ENCODE results near the gene WSB1. TPM values are rescaled to one million over a fixed set of nuclear protein-coding genes. Genes with fewer than 3 reads are reported as not detected.

The WSB1 gene
- total and polyA plus RNA-seq, 2 of the 8 experiments (the other 6 are each of a cell fraction or from before 2014, with no cell fraction given): 113 to 140 TPM

GRCh38 chr17:27293359-27293897 lies 486 bp upstream of the WSB1 start:
- Histone ChIP-seq H3K23me2 (ENCODE audit: low read depth, low read length) (no peaks in the 10 kb centered on the region; the same call in 1 of the 2 replicates), H2BK20ac (ENCODE audit: low read length) (0 out of 2 replicates have a peak overlapping the region, but pooled peaks have one; percentile 57), H3K14ac (ENCODE audit: insufficient read length) (no peak overlapping the region), H3K9me3 (ENCODE audit: insufficient read depth in 2 of 2, low read depth in 1 of 2, low read length in 1 of 2) (no peaks in the 10 kb centered on the region), H3K9ac (replicated peaks in 1 of 4; ENCODE audit: extremely low read depth in 1 of 4, low read depth in 3 of 4, low read length in 3 of 4) (peak overlapping the region in 3 of 4 experiments; percentile 0 to 34 (median 28); a peak in 4 of 7 replicates), H2BK5ac (ENCODE audit: low read depth, low read length) (no peak overlapping the region; the same call in 1 of the 2 replicates), H3K23ac (ENCODE audit: insufficient read length) (no peak overlapping the region), H3K4me3 (ENCODE audit: extremely low read depth in 1 of 4, insufficient read depth in 2 of 4, low read depth in 3 of 4, low read length in 4 of 4) (peak overlapping the region; percentile 96 to 100 (median 99); a peak in 4 of 8 replicates), H3K18ac (ENCODE audit: extremely low read depth, low read length) (peak overlapping the region; percentile 80; the same call in 1 of the 2 replicates), H2AFZ (ENCODE audit: low read length) (0 out of 2 replicates have a peak overlapping the region, but pooled peaks have one; percentile 79), H2BK120ac (replicated peaks; ENCODE audit: low read depth, low read length) (no peak overlapping the region), H3K27ac (ENCODE audit: low read depth, low read length) (peak overlapping the region; percentile 46), H2BK12ac (ENCODE audit: low read depth, low read length) (peak overlapping the region; percentile 91), H4K5ac (ENCODE audit: insufficient read length, low read depth, low read length) (peak overlapping the region; percentile 27), H4K20me1 (replicated peaks in 1 of 2; ENCODE audit: control insufficient read depth in 1 of 2, insufficient read depth in 2 of 2, low read length in 2 of 2) (peaks cover 0 to 7% of the 10 kb centered on the region in 2 experiments), H3K4me1 (replicated peaks in 1 of 4; ENCODE audit: control insufficient read depth in 3 of 4, insufficient read depth in 4 of 4, low read length in 3 of 4) (peaks cover 0 to 8% (median 4%) of the 10 kb centered on the region in 4 experiments; a peak in 6 of 7 replicates), H3K79me1 (ENCODE audit: low read depth, low read length) (no peaks in the 10 kb centered on the region), H4K91ac (replicated peaks; ENCODE audit: insufficient read length, low read length) (peak overlapping the region; percentile 5), H3K27me3 (replicated peaks in 1 of 4; ENCODE audit: control insufficient read depth in 3 of 4, extremely low read depth in 1 of 4, insufficient read depth in 3 of 4, low read length in 3 of 4) (no peaks in the 10 kb centered on the region), H3K4me2 (ENCODE audit: insufficient read depth in 1 of 2, low read depth in 2 of 2, low read length in 2 of 2) (peak overlapping the region; percentile 68 to 90; a peak in 2 of 4 replicates), H3K56ac (replicated peaks; ENCODE audit: insufficient read length, low read depth, low read length) (no peak overlapping the region), H3K4ac (replicated peaks; ENCODE audit: insufficient read length, low read depth, low read length) (peak overlapping the region; percentile 1), H2AK5ac (ENCODE audit: low read depth, low read length) (no peak overlapping the region), H2BK15ac (ENCODE audit: low read length) (peak overlapping the region; percentile 83; the same call in 1 of the 2 replicates), H3K79me2 (ENCODE audit: control insufficient read depth in 1 of 2, insufficient read depth in 2 of 2, low read length in 2 of 2) (peaks cover 11 to 43% of the 10 kb centered on the region in 2 experiments; a peak in 3 of 4 replicates), H3K36me3 (ENCODE audit: control insufficient read depth in 2 of 4, insufficient read depth in 4 of 4, low read length in 3 of 4) (no peaks in the 10 kb centered on the region; a peak in 1 of 8 replicates), H4K8ac (ENCODE audit: extremely low read depth, insufficient read depth, low read length) (peak overlapping the region; percentile 94)
- DNase-seq (ENCODE audit: low read depth in 1 of 2, low spot score in 2 of 2) (no peak), FAIRE-seq (no peak)
- ChIA-PET POLR2A (ENCODE audit: partially characterized antibody) (interaction anchor here (0.6 to 5.6 kb wide), 23 partner anchors 9 to 313 kb away, joined by 3 to 63 read pairs (median 9); no protein-coding TSS in a partner anchor), CTCF (ENCODE audit: partially characterized antibody) (interaction anchor here (0.7 to 2.5 kb wide), 6 partner anchors 8 to 57 kb away, joined by 3 to 14 read pairs (median 6); no protein-coding TSS in a partner anchor)
- TF ChIP-seq BACH1 (IDR thresholded peaks at IDR 0.05; ENCODE audit: low read length) (no peak), YY1 (IDR thresholded peaks at IDR 0.05; ENCODE audit: low read depth, low read length) (peak; percentile 56; the same call in 1 of the 2 replicates)
- 95% methylated on average over 15 of the region's 15 CpGs; no CpG with 5 or more reads in 1 of the 2 experiments for WGBS, 2 experiments (ENCODE audit: extremely low coverage in 1 of 2, insufficient coverage in 1 of 2, insufficient read length in 1 of 2, insufficient replicate concordance in 2 of 2, low coverage in 1 of 2, low lambda C conversion rate in 2 of 2, missing lambda C conversion rate in 1 of 2)

Measured in H1 (cell line).